Gastrocnemius medialis (tissue), 4 donors: Measurements from ENCODE around the gene CHST11. TPM values are rescaled to one million over a fixed set of nuclear protein-coding genes. Genes with fewer than 3 reads are reported as not detected.
A peak's percentile ranks its signal among the peaks of the same experiment; 100 is the strongest.

Experiments used
- ATAC-seq, 2 donors: fragments of 150-250 bp; one replicate each; pipeline ENCODE4 v1.9.1; 2016
- DNase-seq, 2 donors: peaks; one replicate each; pipeline ENCODE4 v3.0.0-alpha.2; 2019
- H3K27ac ChIP-seq, 4 donors: fragments of 200-600 bp; sonication (generic); 1 replicate in 1 of 4; 2 replicates in 3 of 4; pipeline ENCODE4 v1.5.1; 2016 to 2018; ENCODE audit warnings: mild to moderate bottlenecking in 2 of 4, moderate library complexity in 1 of 4
- H3K27me3 ChIP-seq, 3 donors: fragments of 200-600 bp; sonication (generic) in 2 of 3; 1 replicate in 1 of 3; 2 replicates in 2 of 3; pipeline versions ENCODE4 v1.5.1 to v1.6.0; 2016 to 2019; ENCODE audit warnings: mild to moderate bottlenecking in 1 of 3, moderate library complexity in 1 of 3
- H3K36me3 ChIP-seq, 2 donors: fragments of 200-600 bp; sonication (generic) in 1 of 2; one replicate each; pipeline ENCODE4 v1.5.1; 2017 to 2018
- H3K4me1 ChIP-seq, 2 donors: fragments of 200-600 bp; sonication (generic) in 1 of 2; one replicate each; pipeline ENCODE4 v1.5.1; 2016 to 2017; ENCODE audit warnings: mild to moderate bottlenecking in 2 of 2
- H3K4me3 ChIP-seq, 4 donors: fragments of 200-600 bp; sonication (generic) in 3 of 4; 1 replicate in 1 of 4; 2 replicates in 3 of 4; pipeline ENCODE4 v1.5.1; 2016 to 2019; ENCODE audit warnings: mild to moderate bottlenecking in 2 of 4
- H3K9me3 ChIP-seq, 3 donors: fragments of 200-600 bp; sonication (generic) in 2 of 3; 1 replicate in 1 of 3; 2 replicates in 2 of 3; pipeline ENCODE4 v1.5.1; 2016 to 2019
- CTCF ChIP-seq, 5 experiments: fragments of 450-650 bp in 3 of 5; fragments of 200-600 bp in 2 of 5; sonication (generic) in 2 of 5; IDR thresholded peaks in 4 of 5; conservative IDR thresholded peaks in 1 of 5; 1 replicate in 4 of 5; 2 replicates in 1 of 5; pipeline ENCODE4 v1.5.1; 2016 to 2019; ENCODE audit warnings: antibody characterized with exemption in 5 of 5, mild to moderate bottlenecking in 3 of 5, moderate library complexity in 3 of 5
- POLR2A ChIP-seq, 2 donors: fragments of 450-650 bp; IDR thresholded peaks; one replicate each; pipeline ENCODE4 v1.6.1; 2017; ENCODE audit warnings: antibody characterized with exemption in 2 of 2, mild to moderate bottlenecking in 2 of 2, moderate library complexity in 2 of 2
- in situ Hi-C, 4 donors: fragments of 200-750 bp; cut with MboI; loops; one replicate each; pipeline versions ENCODE4 v1.15.0 to v1.8.0; 2017; ENCODE audit warnings: low sequenced_read_pairs in 4 of 4
- intact Hi-C: fragments of 100-400 bp; cut with DNase I; formaldehyde crosslinking; loops from one replicate; pipeline ENCODE4 v1.15.1; 2023; ENCODE audit warnings: low total_unique reads
- total RNA-seq, 4 donors: library from RNA; depleted of rRNA; stranded (reverse); fragments of >200 nt; gene quantifications; one replicate each; pipeline versions ENCODE4 v1.1.0 to v1.2.3, GENCODE V29; 2016

CHST11 gene
- total RNA-seq, 4 donors from 2014 or later: 0.17 to 2.1 (median 1.4) TPM

GRCh38 chr12:104575442-104576186 lies 118.9 kb downstream of the CHST11 start:
- Histone ChIP-seq H3K36me3 (no peaks in the 10 kb centered on the region), H3K9me3 (no peaks in the 10 kb centered on the region), H3K27ac (no peak overlapping the region), H3K4me1 (no peaks in the 10 kb centered on the region), H3K27me3 (no peaks in the 10 kb centered on the region), H3K4me3 (no peak overlapping the region)
- in situ Hi-C loops (no loop called here), intact Hi-C loops (no loop called here)
- TF ChIP-seq POLR2A (IDR thresholded peaks at IDR 0.05) (no peak), CTCF (IDR thresholded peaks at IDR 0.05 in 4 of 5, conservative IDR thresholded peaks at IDR 0.05 in 1 of 5) (no peak)
- ATAC-seq: no peak
- no peak for DNase-seq

- in situ Hi-C loops: no loop called here
Measured at GRCh38 chr12:104576187-104576778, 119.5 kb downstream of the CHST11 start.

GRCh38 chr12:104576980-104577580 lies 120.3 kb downstream of the CHST11 start:
- no peaks in the 10 kb centered on the region for H3K9me3 ChIP-seq
- no peaks in the 10 kb centered on the region for H3K27me3 ChIP-seq
- no peaks in the 10 kb centered on the region for H3K36me3 ChIP-seq
- no peak overlapping the region for H3K4me3 ChIP-seq
- DNase-seq (no peak), ATAC-seq (no peak)
- no peak overlapping the region for H3K27ac ChIP-seq
- TF ChIP-seq POLR2A (IDR thresholded peaks at IDR 0.05) (no peak), CTCF (IDR thresholded peaks at IDR 0.05 in 4 of 5, conservative IDR thresholded peaks at IDR 0.05 in 1 of 5) (no peak)
- no peaks in the 10 kb centered on the region for H3K4me1 ChIP-seq
- in situ Hi-C loops (no loop called here), intact Hi-C loops (no loop called here)

More at GRCh38 chr12:104576187-104576778, 119.5 kb downstream of the CHST11 start:
- H3K4me3 ChIP-seq: no peak overlapping the region
- no peaks in the 10 kb centered on the region for H3K36me3 ChIP-seq
- DNase-seq (no peak), ATAC-seq (no peak)
- H3K27me3 ChIP-seq: no peaks in the 10 kb centered on the region
- TF ChIP-seq POLR2A (IDR thresholded peaks at IDR 0.05) (no peak), CTCF (IDR thresholded peaks at IDR 0.05 in 4 of 5, conservative IDR thresholded peaks at IDR 0.05 in 1 of 5) (no peak)
- H3K4me1 ChIP-seq: no peaks in the 10 kb centered on the region
- H3K27ac ChIP-seq: no peak overlapping the region
- intact Hi-C loops: no loop called here
- H3K9me3 ChIP-seq: no peaks in the 10 kb centered on the region

- no peaks in the 10 kb centered on the region for H3K27me3 ChIP-seq
- H3K9me3 ChIP-seq: no peaks in the 10 kb centered on the region
- DNase-seq (no peak), ATAC-seq (peak in 1 of 2 donors; percentile 21)
- no peaks in the 10 kb centered on the region for H3K4me1 ChIP-seq
- in situ Hi-C loops: no loop called here
- H3K4me3 ChIP-seq: no peak overlapping the region
- no peak overlapping the region for H3K27ac ChIP-seq
- TF ChIP-seq POLR2A (IDR thresholded peaks at IDR 0.05) (no peak), CTCF (IDR thresholded peaks at IDR 0.05 in 4 of 5, conservative IDR thresholded peaks at IDR 0.05 in 1 of 5) (no peak)
- intact Hi-C loops: no loop called here
- H3K36me3 ChIP-seq: no peaks in the 10 kb centered on the region
Measured at GRCh38 chr12:104577581-104577981, 120.8 kb downstream of the CHST11 start.
